Endothelial cell of umbilical vein (primary cell): ENCODE measurements around the gene APOO. TPM values are rescaled to one million over a fixed set of nuclear protein-coding genes. Genes with fewer than 3 reads are reported as not detected.
A peak's percentile ranks its signal among the peaks of the same experiment; 100 is the strongest.

Experiments used
- BruUV-seq: library from RNA; stranded (reverse); fragments of 400-500 nt; replicated peaks from 2 replicates; lab custom pipeline; 2021; lab: Mats Ljungman, UMichigan
- CTCF ChIA-PET: fragments of 300-600, 350-600 bp; sonication (Branson Sonifier 250); formaldehyde crosslinking; loops from one replicate; lab custom pipeline; 2021; ENCODE audit warnings: antibody characterized with exemption, inconsistent platforms; lab: Charles Lee
- POLR2A ChIA-PET: fragments of 300-600, 350-600 bp; sonication (Branson Sonifier 250); formaldehyde crosslinking; loops from one replicate; lab custom pipeline; 2021; ENCODE audit warnings: antibody characterized with exemption, inconsistent platforms; lab: Charles Lee
- DNase-seq: peaks from one replicate; pipeline ENCODE4 v3.0.0-alpha.2; 2011; ENCODE audit warnings: low read depth, low spot score
- FAIRE-seq: peaks from 2 replicates; lab custom pipeline; 2011; peaks lifted over from hg19 to GRCh38; lab: Jason Lieb, UNC
- H2AFZ ChIP-seq: 2 replicates; pipeline ENCODE4 v1.6.0; 2012; ENCODE audit warnings: low read depth, low read length, control low read depth, inconsistent platforms
- H3K27ac ChIP-seq: 2 replicates; pipeline ENCODE4 v1.5.1; 2011; ENCODE audit warnings: low read depth, mild to moderate bottlenecking, control low read depth, low read length, moderate library complexity; ENCODE audit not compliant: insufficient read depth
- H3K27me3 ChIP-seq, 2 experiments: 2 replicates each; pipeline versions ENCODE4 v1.6.0 to v1.6.1; 2011; ENCODE audit warnings: low read length in 2 of 2, mixed read lengths in 1 of 2; ENCODE audit not compliant: control insufficient read depth in 2 of 2, insufficient read depth in 2 of 2
- H3K36me3 ChIP-seq, 2 experiments: 2 replicates in 1 of 2; 3 replicates in 1 of 2; pipeline ENCODE4 v1.5.1; 2011; ENCODE audit warnings: low read length in 2 of 2, mild to moderate bottlenecking in 1 of 2, moderate library complexity in 1 of 2; ENCODE audit not compliant: control insufficient read depth in 2 of 2, insufficient read depth in 2 of 2; ENCODE audit errors: extremely low read depth in 1 of 2
- H3K4me1 ChIP-seq: 3 replicates; pipeline ENCODE4 v1.5.1; 2011; ENCODE audit warnings: mild to moderate bottlenecking, low read length; ENCODE audit not compliant: control insufficient read depth, insufficient read depth; ENCODE audit errors: extremely low read depth
- H3K4me2 ChIP-seq: 2 replicates; pipeline ENCODE4 v1.6.1; 2011; ENCODE audit warnings: low read length, control low read depth, mixed read lengths; ENCODE audit not compliant: insufficient read depth
- H3K4me3 ChIP-seq, 3 experiments: fragments of 200-600 bp in 1 of 3; sonication (generic), shearing (Covaris generic) in 1 of 3; replicated peaks in 1 of 3; 2 replicates each; pipeline ENCODE4 v1.5.1; 2011 to 2016; ENCODE audit warnings: control low read depth in 3 of 3, low read length in 3 of 3, mild to moderate bottlenecking in 2 of 3, inconsistent platforms in 1 of 3, low read depth in 1 of 3, moderate library complexity in 1 of 3; ENCODE audit not compliant: insufficient read depth in 1 of 3
- H3K79me2 ChIP-seq: 2 replicates; pipeline ENCODE4 v1.6.0; 2012; ENCODE audit warnings: low read length, inconsistent platforms; ENCODE audit not compliant: control insufficient read depth, insufficient read depth
- H3K9ac ChIP-seq: replicated peaks from 2 replicates; pipeline ENCODE3; 2011; ENCODE audit warnings: low read length, control low read depth; ENCODE audit not compliant: insufficient read depth; ENCODE audit errors: extremely low read depth
- H3K9me1 ChIP-seq: replicated peaks from 3 replicates; pipeline ENCODE4 v1.6.0; 2011; ENCODE audit warnings: mild to moderate bottlenecking, low read length; ENCODE audit not compliant: control insufficient read depth, insufficient read depth; ENCODE audit errors: extremely low read depth
- H3K9me3 ChIP-seq: replicated peaks from 2 replicates; pipeline ENCODE4 v1.5.1; 2012; ENCODE audit warnings: low read length, inconsistent platforms; ENCODE audit not compliant: control insufficient read depth, insufficient read depth
- H4K20me1 ChIP-seq: replicated peaks from 2 replicates; pipeline ENCODE3; 2011; ENCODE audit warnings: mild to moderate bottlenecking, low read length; ENCODE audit not compliant: control insufficient read depth, insufficient read depth; ENCODE audit errors: extremely low read depth
- EZH2 ChIP-seq: IDR thresholded peaks from 2 replicates; pipeline ENCODE4 v1.6.1; 2012; ENCODE audit warnings: borderline replicate concordance, low read depth, mild to moderate bottlenecking, moderate library complexity, low read length, inconsistent platforms; ENCODE audit not compliant: severe bottlenecking
- GATA2 ChIP-seq: IDR thresholded peaks from 2 replicates; pipeline ENCODE4 v1.7.0; 2011; ENCODE audit warnings: low read depth, mild to moderate bottlenecking, moderate library complexity, mixed read lengths, low read length; ENCODE audit not compliant: insufficient read length, insufficient read depth
- JUN ChIP-seq: IDR thresholded peaks from 2 replicates; pipeline ENCODE4 v1.6.1; 2011; ENCODE audit warnings: borderline replicate concordance, low read depth; ENCODE audit not compliant: insufficient read length, insufficient read depth
- MAX ChIP-seq: IDR thresholded peaks from 2 replicates; pipeline ENCODE4 v1.6.1; 2011; ENCODE audit not compliant: insufficient read depth, insufficient read length
- MYC ChIP-seq: IDR thresholded peaks from one replicate; pipeline ENCODE4 v1.6.1; 2011; ENCODE audit warnings: mild to moderate bottlenecking, low read depth, low read length
- POLR2A ChIP-seq: IDR thresholded peaks from 2 replicates; pipeline ENCODE4 v1.6.1; 2012; ENCODE audit warnings: low read depth, mild to moderate bottlenecking, control low read depth, low read length
- POLR2AphosphoS5 ChIP-seq: IDR thresholded peaks from 2 replicates; pipeline ENCODE4 v1.6.1; 2012; ENCODE audit warnings: low read depth, mild to moderate bottlenecking, control low read depth, low read length, moderate library complexity; ENCODE audit not compliant: insufficient read depth
- dilution Hi-C: fragments of 300-500 bp; cut with MboI; formaldehyde crosslinking; loops from one replicate; pipeline ENCODE4 v1.15.0; 2019; ENCODE audit warnings: low sequenced_read_pairs; ENCODE audit not compliant: extremely low pct_ligation_motif_present
- intact Hi-C: fragments of 100-400 bp; cut with micrococcal nuclease; formaldehyde crosslinking; loops from one replicate; pipeline ENCODE4 v1.10.0; 2022
- polyA plus RNA-seq, 4 experiments: library from polyadenylated mRNA; depleted of rRNA in 3 of 4; stranded (reverse) in 3 of 4; unstranded in 1 of 4; fragments of >200 nt; gene quantifications; 2 replicates each; pipeline versions ENCODE4 v1.2.1 to v1.2.3, GENCODE V29; 2011 to 2012; ENCODE audit warnings: missing spikeins in 1 of 4
- total RNA-seq: library from RNA; stranded (reverse); gene quantifications from 2 replicates; pipeline ENCODE4 v1.2.3, GENCODE V29; 2021
- TF ChIP-seq, protein P1 (sequence below), 2 donors: IDR thresholded peaks; 1 replicate in 1 of 2; 2 replicates in 1 of 2; pipeline ENCODE4 v1.5.1; 2011; ENCODE audit warnings: low read length in 2 of 2, mild to moderate bottlenecking in 2 of 2, moderate library complexity in 2 of 2, control low read depth in 1 of 2, inconsistent platforms in 1 of 2, low read depth in 1 of 2; ENCODE audit not compliant: insufficient read depth in 1 of 2; ENCODE audit errors: extremely low read depth in 1 of 2

The APOO gene
- total and polyA plus RNA-seq, 2 donors (not counting 3 experiments of a cell fraction or from before 2014, with no cell fraction given), result 9.8 to 24.3 TPM

DNA sequence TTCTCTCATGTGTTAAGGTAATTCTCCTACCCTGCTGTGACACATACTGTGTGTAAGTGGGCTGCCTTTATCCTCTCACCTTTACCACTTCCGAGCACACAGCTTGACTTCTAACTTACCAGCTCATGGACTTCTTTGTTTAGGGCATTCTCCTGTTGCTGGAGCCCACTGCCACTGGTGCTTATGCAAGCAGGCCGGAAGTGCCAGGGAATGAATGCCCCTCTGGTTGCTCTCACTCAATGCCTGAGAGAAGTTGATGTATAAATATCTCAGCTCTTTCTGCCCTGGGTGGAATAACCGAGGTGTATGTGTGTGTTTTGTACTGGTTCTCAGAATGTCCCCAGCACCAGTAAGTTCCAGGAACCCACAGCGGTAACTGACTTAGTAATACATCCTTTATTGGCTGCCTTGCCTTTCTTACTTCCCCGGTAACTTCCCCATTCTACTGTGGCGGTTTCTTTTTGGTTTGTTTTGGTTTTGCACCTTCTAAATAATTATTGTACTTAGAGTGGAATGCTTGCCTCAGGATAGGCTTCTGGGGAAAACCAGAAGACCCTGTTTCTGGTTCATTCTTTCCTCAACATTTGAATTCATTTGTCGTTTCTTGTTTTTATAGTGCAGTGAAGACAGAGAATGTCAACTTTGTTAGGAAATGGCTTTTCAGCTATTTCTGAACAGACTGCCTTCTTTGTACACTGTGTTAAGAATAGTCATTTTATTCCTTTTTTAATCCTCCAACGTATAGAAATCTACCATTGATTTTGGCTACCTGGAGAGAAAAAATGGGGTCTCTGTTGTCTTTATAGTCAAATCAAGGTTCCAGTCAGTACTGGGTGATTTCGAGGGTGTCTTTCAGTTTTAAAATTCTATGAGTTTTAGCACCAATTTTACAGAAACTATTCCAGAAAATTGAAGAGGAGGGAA is 45.5 kb upstream of the APOO start:
- Histone ChIP-seq H4K20me1 (no peaks in the 10 kb centered on the region), H3K27me3 (no peaks in the 10 kb centered on the region), H3K9ac (no peak overlapping the region), H3K9me3 (no peaks in the 10 kb centered on the region), H3K4me2 (peak overlapping the region; percentile 55), H3K4me3 (no peak overlapping the region), H3K9me1 (no peaks in the 10 kb centered on the region), H2AFZ (peak overlapping the region; percentile 82), H3K27ac (peak overlapping the region; percentile 7), H3K36me3 (no peaks in the 10 kb centered on the region), H3K79me2 (no peaks in the 10 kb centered on the region), H3K4me1 (peaks cover 18% of the 10 kb centered on the region)
- dilution Hi-C loops (no loop called here), intact Hi-C loops (loop anchor here (2.0 kb wide), 1 partner anchor 72 kb away; no protein-coding TSS in a partner anchor)
- POLR2A ChIA-PET, result no interaction called here
- FAIRE-seq (no peak), DNase-seq (peak; percentile 4)
- BruUV-seq, result no TSS peak
- CTCF ChIA-PET, result no interaction called here
- no peak for TF ChIP-seq POLR2AphosphoS5
- no peak for TF ChIP-seq MAX
- no peak for TF ChIP-seq GATA2
- no peak for TF ChIP-seq POLR2A
- TF ChIP-seq, protein P1, sequence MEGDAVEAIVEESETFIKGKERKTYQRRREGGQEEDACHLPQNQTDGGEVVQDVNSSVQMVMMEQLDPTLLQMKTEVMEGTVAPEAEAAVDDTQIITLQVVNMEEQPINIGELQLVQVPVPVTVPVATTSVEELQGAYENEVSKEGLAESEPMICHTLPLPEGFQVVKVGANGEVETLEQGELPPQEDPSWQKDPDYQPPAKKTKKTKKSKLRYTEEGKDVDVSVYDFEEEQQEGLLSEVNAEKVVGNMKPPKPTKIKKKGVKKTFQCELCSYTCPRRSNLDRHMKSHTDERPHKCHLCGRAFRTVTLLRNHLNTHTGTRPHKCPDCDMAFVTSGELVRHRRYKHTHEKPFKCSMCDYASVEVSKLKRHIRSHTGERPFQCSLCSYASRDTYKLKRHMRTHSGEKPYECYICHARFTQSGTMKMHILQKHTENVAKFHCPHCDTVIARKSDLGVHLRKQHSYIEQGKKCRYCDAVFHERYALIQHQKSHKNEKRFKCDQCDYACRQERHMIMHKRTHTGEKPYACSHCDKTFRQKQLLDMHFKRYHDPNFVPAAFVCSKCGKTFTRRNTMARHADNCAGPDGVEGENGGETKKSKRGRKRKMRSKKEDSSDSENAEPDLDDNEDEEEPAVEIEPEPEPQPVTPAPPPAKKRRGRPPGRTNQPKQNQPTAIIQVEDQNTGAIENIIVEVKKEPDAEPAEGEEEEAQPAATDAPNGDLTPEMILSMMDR (IDR thresholded peaks at IDR 0.05; ENCODE audit: extremely low read depth in 1 of 2, insufficient read depth in 1 of 2, low read depth in 1 of 2, low read length in 2 of 2), result no peak
- no peak for TF ChIP-seq EZH2
- TF ChIP-seq MYC, result no peak
- no peak for TF ChIP-seq JUN
